Lung (tissue), 12 donors: ENCODE data around the gene ADCY2. TPM values are rescaled to one million over a fixed set of nuclear protein-coding genes. Genes with fewer than 3 reads are reported as not detected.

Experiments
- ATAC-seq: fragments of 200-7000 bp; cut with Tn5 transposase; one replicate; pipeline ENCODE4 v1.9.1; 2020; ENCODE audit warnings: moderate number of reproducible peaks; ENCODE audit not compliant: insufficient read depth, low FRiP score
- DNase-seq, 3 donors: peaks; one replicate each; pipeline ENCODE4 v3.0.0-alpha.2; 2013 to 2017
- H3K27ac ChIP-seq, 2 donors: one replicate each; pipeline ENCODE4 v1.5.1; 2013; ENCODE audit warnings: mild to moderate bottlenecking in 2 of 2, moderate library complexity in 2 of 2, control low read depth in 1 of 2, inconsistent platforms in 1 of 2, low read depth in 1 of 2, low read length in 1 of 2
- H3K27me3 ChIP-seq, 3 donors: one replicate each; pipeline ENCODE4 v1.5.1; 2013; ENCODE audit warnings: low read length in 2 of 3; ENCODE audit not compliant: control insufficient read depth in 3 of 3, insufficient read depth in 3 of 3
- H3K36me3 ChIP-seq, 4 donors: one replicate each; pipeline ENCODE4 v1.5.1; 2013; ENCODE audit warnings: low read length in 4 of 4, mild to moderate bottlenecking in 1 of 4, moderate library complexity in 1 of 4; ENCODE audit not compliant: control insufficient read depth in 4 of 4, insufficient read depth in 4 of 4
- H3K4me1 ChIP-seq, 5 donors: one replicate each; pipeline ENCODE4 v1.5.1; 2013; ENCODE audit warnings: low read length in 5 of 5, mild to moderate bottlenecking in 2 of 5, moderate library complexity in 1 of 5; ENCODE audit not compliant: control insufficient read depth in 5 of 5, insufficient read depth in 5 of 5
- H3K4me3 ChIP-seq: one replicate; pipeline ENCODE4 v1.5.1; 2013; ENCODE audit warnings: mild to moderate bottlenecking, control low read depth, moderate library complexity
- H3K9ac ChIP-seq, 2 donors: one replicate each; pipeline ENCODE4 v1.5.1; 2013; ENCODE audit warnings: low read length in 2 of 2, control low read depth in 1 of 2; ENCODE audit not compliant: insufficient read depth in 1 of 2
- H3K9me3 ChIP-seq, 4 donors: one replicate each; pipeline ENCODE4 v1.5.1; 2013; ENCODE audit warnings: low read length in 3 of 4, mild to moderate bottlenecking in 1 of 4, moderate library complexity in 1 of 4; ENCODE audit not compliant: control insufficient read depth in 4 of 4, insufficient read depth in 3 of 4
- WGBS, 2 donors: extraction: QIAGEN DNeasy Blood & Tissue Kit; methylation state at CpG; one replicate each; pipeline ENCODE4 v1.1.7; 2013; 5-methylcytosine and 5-hydroxymethylcytosine counted together
- polyA plus RNA-seq, 2 donors: library from polyadenylated mRNA; stranded (reverse); fragments of 200-250 nt; gene quantifications; one replicate each; pipeline ENCODE4 v1.2.1, GENCODE V29; 2013
- total RNA-seq, 2 donors: library from RNA; depleted of rRNA in 1 of 2; stranded (reverse); fragments of >200 nt in 1 of 2; gene quantifications; one replicate each; pipeline ENCODE4 v1.2.1, GENCODE V29; 2014 to 2021
- TF ChIP-seq, protein P1 (sequence below): IDR thresholded peaks from 2 replicates; pipeline ENCODE4 v1.5.1; 2012; ENCODE audit warnings: mild to moderate bottlenecking; ENCODE audit errors: control extremely low read depth, extremely low read depth
- donor health status: control.
- donor health status: control.
- donor health status: Bipolar disorder and iron deficiency.
- donor health status: healthy.
- donor health status: DM: yes; HTN: yes; CAD: no.

The ADCY2 gene
- total and polyA plus RNA-seq, 4 donors = 0.10 to 3.5 (median 0.84) TPM

DNA sequence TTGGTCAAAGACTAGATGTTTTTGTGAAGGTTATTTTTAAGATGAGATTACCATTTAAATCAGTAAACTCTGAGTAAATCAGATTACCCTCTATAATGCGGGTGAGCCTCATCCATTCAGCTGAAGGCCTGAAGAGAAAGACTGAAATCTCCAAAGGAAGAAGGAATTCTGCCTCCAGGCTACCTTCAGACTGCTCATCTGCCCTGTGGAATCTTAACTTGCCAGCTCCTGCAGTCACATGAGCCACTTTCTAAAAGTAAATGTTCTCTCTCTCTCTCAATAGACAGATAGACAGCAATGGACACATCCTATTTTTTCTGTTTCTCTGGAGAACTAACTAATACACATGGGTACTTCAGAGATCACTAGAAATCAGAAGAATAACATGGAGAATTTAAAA, 272.2 kb downstream of the ADCY2 start:
- Histone ChIP-seq H3K9me3 (no peaks in the 10 kb centered on the region), H3K27me3 (no peaks in the 10 kb centered on the region), H3K9ac (no peak overlapping the region), H3K27ac (no peak overlapping the region), H3K36me3 (no peaks in the 10 kb centered on the region), H3K4me3 (no peak overlapping the region), H3K4me1 (no peaks in the 10 kb centered on the region)
- TF ChIP-seq, protein P1, sequence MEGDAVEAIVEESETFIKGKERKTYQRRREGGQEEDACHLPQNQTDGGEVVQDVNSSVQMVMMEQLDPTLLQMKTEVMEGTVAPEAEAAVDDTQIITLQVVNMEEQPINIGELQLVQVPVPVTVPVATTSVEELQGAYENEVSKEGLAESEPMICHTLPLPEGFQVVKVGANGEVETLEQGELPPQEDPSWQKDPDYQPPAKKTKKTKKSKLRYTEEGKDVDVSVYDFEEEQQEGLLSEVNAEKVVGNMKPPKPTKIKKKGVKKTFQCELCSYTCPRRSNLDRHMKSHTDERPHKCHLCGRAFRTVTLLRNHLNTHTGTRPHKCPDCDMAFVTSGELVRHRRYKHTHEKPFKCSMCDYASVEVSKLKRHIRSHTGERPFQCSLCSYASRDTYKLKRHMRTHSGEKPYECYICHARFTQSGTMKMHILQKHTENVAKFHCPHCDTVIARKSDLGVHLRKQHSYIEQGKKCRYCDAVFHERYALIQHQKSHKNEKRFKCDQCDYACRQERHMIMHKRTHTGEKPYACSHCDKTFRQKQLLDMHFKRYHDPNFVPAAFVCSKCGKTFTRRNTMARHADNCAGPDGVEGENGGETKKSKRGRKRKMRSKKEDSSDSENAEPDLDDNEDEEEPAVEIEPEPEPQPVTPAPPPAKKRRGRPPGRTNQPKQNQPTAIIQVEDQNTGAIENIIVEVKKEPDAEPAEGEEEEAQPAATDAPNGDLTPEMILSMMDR = no peak
- DNase-seq (no peak), ATAC-seq (no peak)
- WGBS, 2 donors = 81 to 94% methylated on average over 1 of the region's 1 CpG

DNA sequence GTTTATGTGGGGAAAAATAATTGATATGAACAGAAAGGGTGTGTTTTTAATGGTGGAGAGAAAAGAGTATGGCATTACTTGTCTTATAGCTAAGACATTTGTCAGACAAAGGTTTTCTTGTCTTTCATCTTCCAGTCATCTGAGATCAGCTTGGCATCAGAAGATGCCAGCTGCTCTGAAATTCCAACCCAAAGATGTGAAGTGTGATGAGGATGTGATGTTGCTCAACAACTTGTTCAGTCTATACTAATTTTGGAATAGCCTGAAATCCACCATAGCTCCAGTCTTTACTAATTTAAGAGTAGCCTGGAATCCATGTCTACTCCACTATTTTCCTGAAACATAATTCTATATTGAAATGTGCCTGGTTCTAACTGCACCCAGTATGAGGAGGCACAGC, 272.7 kb downstream of the ADCY2 start:
- Histone ChIP-seq H3K9ac (no peak overlapping the region), H3K27ac (no peak overlapping the region), H3K36me3 (no peaks in the 10 kb centered on the region), H3K4me1 (no peaks in the 10 kb centered on the region), H3K4me3 (no peak overlapping the region), H3K27me3 (no peaks in the 10 kb centered on the region), H3K9me3 (no peaks in the 10 kb centered on the region)
- TF ChIP-seq, protein P1 = no peak
- ATAC-seq = no peak
- no peak for DNase-seq

DNA sequence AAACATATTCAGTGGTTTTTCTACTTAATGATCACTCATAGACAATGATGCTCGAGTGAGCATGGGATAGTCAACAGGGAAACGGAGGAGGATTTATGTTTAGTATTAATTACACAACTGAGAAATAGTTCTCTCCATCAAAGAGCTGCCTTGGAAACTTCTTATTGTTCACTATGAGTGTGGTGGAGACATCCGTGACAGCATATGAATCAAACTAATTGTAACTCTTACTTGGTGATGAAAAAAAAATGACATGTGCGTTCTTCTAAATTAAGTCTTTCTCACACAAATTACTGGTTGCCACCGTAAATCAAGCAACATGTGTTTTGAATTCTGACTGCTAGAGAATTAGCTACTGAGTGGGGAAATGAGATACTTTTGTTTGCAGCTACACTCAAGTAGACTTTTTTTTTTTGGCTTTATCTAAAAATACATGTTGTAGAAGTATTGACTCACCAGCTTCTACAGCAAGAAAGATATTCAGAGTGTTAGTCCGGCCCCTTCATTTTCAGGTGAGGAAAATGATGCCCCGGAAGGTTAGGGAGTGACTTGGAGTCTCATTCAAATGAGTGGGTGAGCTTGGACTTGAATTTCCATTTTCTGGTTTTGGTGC, 275.5 kb downstream of the ADCY2 start:
- TF ChIP-seq, protein P1 = no peak
- 75 to 79% methylated on average over 7 of the region's 7 CpGs for WGBS, 2 donors
- Histone ChIP-seq H3K9me3 (no peaks in the 10 kb centered on the region), H3K4me3 (no peak overlapping the region), H3K27me3 (no peaks in the 10 kb centered on the region), H3K4me1 (peaks cover 0 to 12% (median 0%) of the 10 kb centered on the region in 5 donors), H3K36me3 (no peaks in the 10 kb centered on the region), H3K9ac (no peak overlapping the region), H3K27ac (no peak overlapping the region)
- ATAC-seq (no peak), DNase-seq (no peak)

DNA sequence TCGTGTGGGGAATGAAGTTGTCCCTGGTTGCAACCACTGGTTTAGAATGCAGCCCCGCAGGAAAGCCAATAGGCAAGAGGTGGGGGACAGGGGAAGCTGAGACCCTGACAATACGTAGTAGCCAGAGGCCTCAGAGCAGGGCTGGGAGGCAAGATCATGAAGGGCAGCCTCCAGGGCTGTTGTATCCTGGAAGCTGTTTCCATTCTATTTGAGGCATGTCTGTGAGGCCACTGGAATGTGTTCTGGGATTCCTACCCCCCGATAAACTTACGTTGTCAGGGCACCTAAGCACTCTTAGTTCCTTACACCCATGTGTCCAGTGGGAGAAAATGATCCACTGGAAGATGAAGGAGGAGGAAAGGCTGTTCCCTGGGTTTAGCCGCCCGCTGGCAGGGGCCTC, 277.7 kb downstream of the ADCY2 start:
- Histone ChIP-seq H3K4me1 (peaks cover 0 to 33% (median 0%) of the 10 kb centered on the region in 5 donors), H3K9ac (no peak overlapping the region), H3K27ac (no peak overlapping the region), H3K4me3 (no peak overlapping the region), H3K36me3 (no peaks in the 10 kb centered on the region), H3K27me3 (no peaks in the 10 kb centered on the region), H3K9me3 (no peaks in the 10 kb centered on the region)
- ATAC-seq (no peak), DNase-seq (no peak)
- TF ChIP-seq, protein P1 = no peak
- 84 to 89% methylated on average over 7 of the region's 7 CpGs for WGBS, 2 donors
